Adipocyte (in vitro differentiated cells): ENCODE measurements around the gene MAST3.

ENCODE experiments used
- DNase-seq: peaks from one replicate; pipeline ENCODE4 v3.0.0-alpha.2; 2015; ENCODE audit warnings: low read depth
- H3K27me3 ChIP-seq: replicated peaks from 2 replicates; pipeline ENCODE4 v1.7.0; 2013; ENCODE audit warnings: mild to moderate bottlenecking, low read length, moderate library complexity; ENCODE audit not compliant: control insufficient read depth, insufficient read depth
- H3K36me3 ChIP-seq: 2 replicates; pipeline ENCODE4 v1.7.0; 2013; ENCODE audit warnings: low read length, mild to moderate bottlenecking, moderate library complexity; ENCODE audit not compliant: control insufficient read depth, insufficient read depth, severe bottlenecking
- H3K4me1 ChIP-seq: 2 replicates; pipeline ENCODE4 v1.7.0; 2013; ENCODE audit warnings: mild to moderate bottlenecking, low read length, moderate library complexity; ENCODE audit not compliant: control insufficient read depth, insufficient read depth
- H3K4me3 ChIP-seq: 2 replicates; pipeline ENCODE4 v1.7.0; 2013; ENCODE audit warnings: mild to moderate bottlenecking, low read length, moderate library complexity
- H3K9ac ChIP-seq: 2 replicates; pipeline ENCODE4 v1.7.0; 2013; ENCODE audit warnings: mild to moderate bottlenecking, low read length, moderate library complexity
- H3K9me3 ChIP-seq: 2 replicates; pipeline ENCODE4 v1.7.0; 2013; ENCODE audit warnings: mild to moderate bottlenecking, low read length, moderate library complexity; ENCODE audit not compliant: control insufficient read depth

Gene MAST3

GRCh38 chr19:18097217-18097992 is at the start of gene MAST3:
MAST3 (plus strand) TSS chr19:18097778; CDS start chr19:18097793, 15 bp downstream.
- Histone ChIP-seq H3K27me3 (peaks cover 21% of the 10 kb centered on the region), H3K9me3 (no peaks in the 10 kb centered on the region), H3K4me1 (peaks cover 10% of the 10 kb centered on the region), H3K36me3 (no peaks in the 10 kb centered on the region), H3K9ac (peak within 1 kb of the TSS; percentile 55), H3K4me3 (peak within 1 kb of the TSS; percentile 71)
- DNase-seq, result peak; percentile 83

GRCh38 chr19:18049385-18049784 is 48.2 kb upstream of the MAST3 start:
- H3K36me3 ChIP-seq, result no peaks in the 10 kb centered on the region
- no peaks in the 10 kb centered on the region for H3K9me3 ChIP-seq
- no peak overlapping the region for H3K9ac ChIP-seq
- H3K4me3 ChIP-seq, result no peak overlapping the region
- H3K27me3 ChIP-seq, result no peaks in the 10 kb centered on the region
- no peak for DNase-seq
- peaks cover 44% of the 10 kb centered on the region for H3K4me1 ChIP-seq

GRCh38 chr19:18051887-18052286 is 45.7 kb upstream of the MAST3 start:
- Histone ChIP-seq H3K4me1 (peaks cover 26% of the 10 kb centered on the region), H3K36me3 (no peaks in the 10 kb centered on the region), H3K9me3 (no peaks in the 10 kb centered on the region), H3K27me3 (no peaks in the 10 kb centered on the region), H3K4me3 (no peak overlapping the region), H3K9ac (no peak overlapping the region)
- no peak for DNase-seq

- no peaks in the 10 kb centered on the region for H3K27me3 ChIP-seq
- peak overlapping the region; percentile 25 for H3K9ac ChIP-seq
- no peak overlapping the region for H3K4me3 ChIP-seq
- H3K9me3 ChIP-seq, result no peaks in the 10 kb centered on the region
- H3K4me1 ChIP-seq, result peaks cover 34% of the 10 kb centered on the region
- no peaks in the 10 kb centered on the region for H3K36me3 ChIP-seq
- DNase-seq, result peak; percentile 58
Observed at GRCh38 chr19:18053576-18054219, 43.9 kb upstream of the MAST3 start.

- Histone ChIP-seq H3K9ac (no peak overlapping the region), H3K4me3 (no peak overlapping the region), H3K4me1 (peaks cover 29% of the 10 kb centered on the region), H3K9me3 (no peaks in the 10 kb centered on the region), H3K36me3 (no peaks in the 10 kb centered on the region), H3K27me3 (no peaks in the 10 kb centered on the region)
- DNase-seq, result no peak
Observed at GRCh38 chr19:18055967-18056366, 41.6 kb upstream of the MAST3 start.

- Histone ChIP-seq H3K36me3 (no peaks in the 10 kb centered on the region), H3K9ac (peak overlapping the region; percentile 82)
- no peak for DNase-seq
Observed at GRCh38 chr19:18057557-18057956, 40.0 kb upstream of the MAST3 start.

GRCh38 chr19:18058208-18059009 is 39.2 kb upstream of the MAST3 start:
- H3K36me3 ChIP-seq, result no peaks in the 10 kb centered on the region
- no peaks in the 10 kb centered on the region for H3K9me3 ChIP-seq
- peaks cover 18% of the 10 kb centered on the region for H3K4me1 ChIP-seq
- H3K9ac ChIP-seq, result peak overlapping the region; percentile 82
- H3K4me3 ChIP-seq, result no peak overlapping the region
- H3K27me3 ChIP-seq, result peaks cover 7% of the 10 kb centered on the region
- peak; percentile 93 for DNase-seq

More at GRCh38 chr19:18057557-18057956, 40.0 kb upstream of the MAST3 start:
- peaks cover 22% of the 10 kb centered on the region for H3K4me1 ChIP-seq
- H3K4me3 ChIP-seq, result no peak overlapping the region
- H3K27me3 ChIP-seq, result peaks cover 4% of the 10 kb centered on the region
- H3K9me3 ChIP-seq, result no peaks in the 10 kb centered on the region

GRCh38 chr19:18059297-18059696 is 38.3 kb upstream of the MAST3 start:
- Histone ChIP-seq H3K27me3 (peaks cover 11% of the 10 kb centered on the region), H3K4me1 (peaks cover 10% of the 10 kb centered on the region), H3K36me3 (no peaks in the 10 kb centered on the region), H3K9me3 (no peaks in the 10 kb centered on the region), H3K4me3 (no peak overlapping the region), H3K9ac (no peak overlapping the region)
- DNase-seq, result no peak

GRCh38 chr19:18059902-18060301 is 37.7 kb upstream of the MAST3 start:
- peaks cover 8% of the 10 kb centered on the region for H3K4me1 ChIP-seq
- H3K36me3 ChIP-seq, result no peaks in the 10 kb centered on the region
- H3K9ac ChIP-seq, result no peak overlapping the region
- H3K9me3 ChIP-seq, result no peaks in the 10 kb centered on the region
- no peak for DNase-seq
- no peak overlapping the region for H3K4me3 ChIP-seq
- peaks cover 11% of the 10 kb centered on the region for H3K27me3 ChIP-seq

GRCh38 chr19:18060472-18060871 is 37.1 kb upstream of the MAST3 start:
- no peak for DNase-seq
- Histone ChIP-seq H3K9ac (no peak overlapping the region), H3K27me3 (peaks cover 11% of the 10 kb centered on the region), H3K36me3 (no peaks in the 10 kb centered on the region), H3K9me3 (no peaks in the 10 kb centered on the region), H3K4me3 (no peak overlapping the region), H3K4me1 (peaks cover 8% of the 10 kb centered on the region)

GRCh38 chr19:18062028-18062427 is 35.5 kb upstream of the MAST3 start:
- H3K27me3 ChIP-seq, result peaks cover 11% of the 10 kb centered on the region
- no peak overlapping the region for H3K4me3 ChIP-seq
- no peak overlapping the region for H3K9ac ChIP-seq
- H3K4me1 ChIP-seq, result peaks cover 8% of the 10 kb centered on the region
- H3K36me3 ChIP-seq, result no peaks in the 10 kb centered on the region
- DNase-seq, result no peak
- H3K9me3 ChIP-seq, result no peaks in the 10 kb centered on the region
